ENCODE data around the gene CDK5RAP1. TPM values are rescaled to one million over a fixed set of nuclear protein-coding genes. Genes with fewer than 3 reads are reported as not detected.

Gene CDK5RAP1
- total RNA-seq, 1 experiment from 2014 or later: 39.8 TPM

- no peak overlapping the region for H3K4me3 ChIP-seq
- no peaks in the 10 kb centered on the region for H3K9me3 ChIP-seq (replicated peaks)
- H3K27ac ChIP-seq: no peak overlapping the region
- no peaks in the 10 kb centered on the region for H3K36me3 ChIP-seq
- peaks cover 9% of the 10 kb centered on the region for H3K27me3 ChIP-seq
- H3K4me1 ChIP-seq: no peaks in the 10 kb centered on the region
- no peak for DNase-seq
These were observed 62.7 kb downstream of the CDK5RAP1 start for GRCh38 chr20:33338467-33339258.

GRCh38 chr20:33337531-33338165, 63.7 kb downstream of the CDK5RAP1 start:
- H3K27ac ChIP-seq: no peak overlapping the region

GRCh38 chr20:33337119-33337518, 64.2 kb downstream of the CDK5RAP1 start:
- H3K27ac ChIP-seq: no peak overlapping the region
- DNase-seq: no peak
- H3K36me3 ChIP-seq: no peaks in the 10 kb centered on the region
- H3K9me3 ChIP-seq (replicated peaks): no peaks in the 10 kb centered on the region
- no peak overlapping the region for H3K4me3 ChIP-seq
- H3K4me1 ChIP-seq: no peaks in the 10 kb centered on the region
- peaks cover 19% of the 10 kb centered on the region for H3K27me3 ChIP-seq

More at GRCh38 chr20:33337531-33338165, 63.7 kb downstream of the CDK5RAP1 start:
- no peak for DNase-seq
- H3K9me3 ChIP-seq (replicated peaks): no peaks in the 10 kb centered on the region
- no peaks in the 10 kb centered on the region for H3K4me1 ChIP-seq
- H3K36me3 ChIP-seq: no peaks in the 10 kb centered on the region
- no peak overlapping the region for H3K4me3 ChIP-seq
- peaks cover 17% of the 10 kb centered on the region for H3K27me3 ChIP-seq

GRCh38 chr20:33336375-33336774, 64.9 kb downstream of the CDK5RAP1 start:
- no peaks in the 10 kb centered on the region for H3K36me3 ChIP-seq
- H3K4me3 ChIP-seq: no peak overlapping the region
- peaks cover 21% of the 10 kb centered on the region for H3K27me3 ChIP-seq
- no peaks in the 10 kb centered on the region for H3K4me1 ChIP-seq
- no peak overlapping the region for H3K27ac ChIP-seq
- no peaks in the 10 kb centered on the region for H3K9me3 ChIP-seq (replicated peaks)
- no peak for DNase-seq

- H3K27me3 ChIP-seq: peaks cover 37% of the 10 kb centered on the region
- H3K36me3 ChIP-seq: no peaks in the 10 kb centered on the region
- no peak overlapping the region for H3K4me3 ChIP-seq
- H3K27ac ChIP-seq: no peak overlapping the region
- no peaks in the 10 kb centered on the region for H3K9me3 ChIP-seq (replicated peaks)
- no peaks in the 10 kb centered on the region for H3K4me1 ChIP-seq
- no peak for DNase-seq
These were observed 67.2 kb downstream of the CDK5RAP1 start for GRCh38 chr20:33334111-33334510.

- Histone ChIP-seq H3K27ac (no peak overlapping the region), H3K36me3 (no peaks in the 10 kb centered on the region), H3K9me3 (replicated peaks) (no peaks in the 10 kb centered on the region), H3K4me1 (no peaks in the 10 kb centered on the region), H3K27me3 (peaks cover 40% of the 10 kb centered on the region), H3K4me3 (no peak overlapping the region)
- no peak for DNase-seq
These were observed 67.7 kb downstream of the CDK5RAP1 start for GRCh38 chr20:33333616-33334015.

- peaks cover 46% of the 10 kb centered on the region for H3K27me3 ChIP-seq
- no peaks in the 10 kb centered on the region for H3K4me1 ChIP-seq
- no peak for DNase-seq
- H3K4me3 ChIP-seq: no peak overlapping the region
- H3K27ac ChIP-seq: no peak overlapping the region
- no peaks in the 10 kb centered on the region for H3K9me3 ChIP-seq (replicated peaks)
- H3K36me3 ChIP-seq: no peaks in the 10 kb centered on the region
These were observed 68.3 kb downstream of the CDK5RAP1 start for GRCh38 chr20:33332905-33333456.

GRCh38 chr20:33328157-33329137, 72.9 kb downstream of the CDK5RAP1 start:
- no peaks in the 10 kb centered on the region for H3K9me3 ChIP-seq (replicated peaks)
- H3K27ac ChIP-seq: no peak overlapping the region
- peaks cover 66% of the 10 kb centered on the region for H3K27me3 ChIP-seq
- H3K36me3 ChIP-seq: no peaks in the 10 kb centered on the region
- DNase-seq: no peak
- H3K4me3 ChIP-seq: no peak overlapping the region
- no peaks in the 10 kb centered on the region for H3K4me1 ChIP-seq

GRCh38 chr20:33325350-33325749, 76.0 kb downstream of the CDK5RAP1 start:
- H3K4me1 ChIP-seq: no peaks in the 10 kb centered on the region
- no peaks in the 10 kb centered on the region for H3K36me3 ChIP-seq
- H3K4me3 ChIP-seq: no peak overlapping the region
- H3K27ac ChIP-seq: no peak overlapping the region
- H3K27me3 ChIP-seq: peaks cover 55% of the 10 kb centered on the region
- H3K9me3 ChIP-seq (replicated peaks): no peaks in the 10 kb centered on the region
- DNase-seq: no peak

- Histone ChIP-seq H3K36me3 (no peaks in the 10 kb centered on the region), H3K9me3 (replicated peaks) (no peaks in the 10 kb centered on the region), H3K27ac (no peak overlapping the region), H3K4me3 (no peak overlapping the region), H3K4me1 (no peaks in the 10 kb centered on the region), H3K27me3 (peaks cover 48% of the 10 kb centered on the region)
- no peak for DNase-seq
These were observed 78.1 kb downstream of the CDK5RAP1 start for GRCh38 chr20:33323236-33323635.

GRCh38 chr20:33322456-33322855, 78.9 kb downstream of the CDK5RAP1 start:
- no peak for DNase-seq
- no peaks in the 10 kb centered on the region for H3K36me3 ChIP-seq
- H3K4me1 ChIP-seq: no peaks in the 10 kb centered on the region
- H3K27me3 ChIP-seq: peaks cover 50% of the 10 kb centered on the region
- no peak overlapping the region for H3K4me3 ChIP-seq
- no peaks in the 10 kb centered on the region for H3K9me3 ChIP-seq (replicated peaks)
- H3K27ac ChIP-seq: no peak overlapping the region

- Histone ChIP-seq H3K4me1 (no peaks in the 10 kb centered on the region), H3K9me3 (replicated peaks) (no peaks in the 10 kb centered on the region), H3K27me3 (peaks cover 47% of the 10 kb centered on the region), H3K36me3 (no peaks in the 10 kb centered on the region), H3K27ac (no peak overlapping the region), H3K4me3 (no peak overlapping the region)
- DNase-seq: no peak
These were observed 81.3 kb downstream of the CDK5RAP1 start for GRCh38 chr20:33320006-33320405.

- H3K4me3 ChIP-seq: no peak overlapping the region
- no peaks in the 10 kb centered on the region for H3K4me1 ChIP-seq
- H3K27me3 ChIP-seq: peaks cover 41% of the 10 kb centered on the region
These were observed 83.3 kb downstream of the CDK5RAP1 start for GRCh38 chr20:33318096-33318429.

GRCh38 chr20:33317424-33318095, 83.8 kb downstream of the CDK5RAP1 start:
- no peaks in the 10 kb centered on the region for H3K36me3 ChIP-seq
- DNase-seq: no peak

More at GRCh38 chr20:33318096-33318429, 83.3 kb downstream of the CDK5RAP1 start:
- no peaks in the 10 kb centered on the region for H3K36me3 ChIP-seq
- no peaks in the 10 kb centered on the region for H3K9me3 ChIP-seq (replicated peaks)
- H3K27ac ChIP-seq: no peak overlapping the region
- no peak for DNase-seq

More at GRCh38 chr20:33317424-33318095, 83.8 kb downstream of the CDK5RAP1 start:
- H3K27ac ChIP-seq: no peak overlapping the region
- H3K4me1 ChIP-seq: no peaks in the 10 kb centered on the region
- no peaks in the 10 kb centered on the region for H3K9me3 ChIP-seq (replicated peaks)
- peaks cover 36% of the 10 kb centered on the region for H3K27me3 ChIP-seq
- no peak overlapping the region for H3K4me3 ChIP-seq
